Measurements from ENCODE around the gene KCTD7. TPM values are rescaled to one million over a fixed set of nuclear protein-coding genes. Genes with fewer than 3 reads are reported as not detected.
"Not testable (repeated sequence)": the region's sequence is repeated elsewhere in the genome, so short reads cannot be mapped to it uniquely, and the experiment has no call there.

The KCTD7 gene
- polyA plus RNA-seq, 1 donor from 2014 or later, result 79.4 TPM

GRCh38 chr7:66673124-66673640 is 44.5 kb downstream of the KCTD7 start:
- H3K9me3 ChIP-seq (ENCODE audit: low read length); H3K27ac ChIP-seq (ENCODE audit: low read length); H3K4me3 ChIP-seq (ENCODE audit: low read length); H2AFZ ChIP-seq (ENCODE audit: low read depth, low read length); H3K9me2 ChIP-seq (ENCODE audit: insufficient read depth, low read length); H4K20me1 ChIP-seq (ENCODE audit: insufficient read depth); H3K4me2 ChIP-seq (ENCODE audit: low read length); H3K36me3 ChIP-seq (ENCODE audit: insufficient read depth, low read length); H3K79me2 ChIP-seq (replicated peaks; ENCODE audit: insufficient read depth, low read length); H3K9ac ChIP-seq (ENCODE audit: low read length); H3F3A ChIP-seq (ENCODE audit: insufficient read depth, low read length, poor library complexity, severe bottlenecking); H3K27me3 ChIP-seq (ENCODE audit: insufficient read depth, low read depth, low read length): not testable (repeated sequence)

- TF ChIP-seq RAD21 (conservative IDR thresholded peaks at IDR 0.05), result no peak
- no peak for TF ChIP-seq REST (IDR thresholded peaks at IDR 0.05; ENCODE audit: borderline replicate concordance)
- TF ChIP-seq MXI1 (conservative IDR thresholded peaks at IDR 0.05; ENCODE audit: poor library complexity, severe bottlenecking), result no peak
- no peak for TF ChIP-seq SMC3 (conservative IDR thresholded peaks at IDR 0.05; ENCODE audit: poor library complexity)
- no peak for TF ChIP-seq CTCF (IDR thresholded peaks at IDR 0.05; ENCODE audit: poor library complexity, severe bottlenecking)
- no peak for TF ChIP-seq POLR2AphosphoS5 (IDR thresholded peaks at IDR 0.05)
- no peak for TF ChIP-seq TAF1 (IDR thresholded peaks at IDR 0.05; ENCODE audit: low read depth)
- TF ChIP-seq EP300 (conservative IDR thresholded peaks at IDR 0.05; ENCODE audit: poor library complexity, severe bottlenecking), result no peak
- no peak overlapping the region for H3K27ac ChIP-seq (ENCODE audit: low read length)
Measured at GRCh38 chr7:66679633-66680244, 51.1 kb downstream of the KCTD7 start.

More at GRCh38 chr7:66679633-66680244, 51.1 kb downstream of the KCTD7 start:
- no peaks in the 10 kb centered on the region for H3K36me3 ChIP-seq (ENCODE audit: insufficient read depth, low read length)
- no peaks in the 10 kb centered on the region for H3K9me3 ChIP-seq (ENCODE audit: low read length)
- H3K4me2 ChIP-seq (ENCODE audit: low read length), result no peak overlapping the region
- no peaks in the 10 kb centered on the region for H3K27me3 ChIP-seq (ENCODE audit: insufficient read depth, low read depth, low read length)
- no peaks in the 10 kb centered on the region for H3F3A ChIP-seq (ENCODE audit: insufficient read depth, low read length, poor library complexity, severe bottlenecking)
- peaks cover 6% of the 10 kb centered on the region for H3K79me2 ChIP-seq (replicated peaks; ENCODE audit: insufficient read depth, low read length)
- H3K4me3 ChIP-seq (ENCODE audit: low read length), result no peak overlapping the region
- H3K9me2 ChIP-seq (ENCODE audit: insufficient read depth, low read length), result no peaks in the 10 kb centered on the region
- H2AFZ ChIP-seq (ENCODE audit: low read depth, low read length), result no peak overlapping the region
- no peaks in the 10 kb centered on the region for H4K20me1 ChIP-seq (ENCODE audit: insufficient read depth)
- H3K9ac ChIP-seq (ENCODE audit: low read length), result no peak overlapping the region
